DOHH2 (cell line): ENCODE data around the gene PRRT2.

Experiments
- CTCF ChIP-seq: fragments of 200-600 bp; sonication (generic); IDR thresholded peaks from one replicate; pipeline ENCODE4 v1.5.1; 2014; ENCODE audit warnings: antibody characterized with exemption, mild to moderate bottlenecking, low read depth, low read length; ENCODE audit not compliant: poor library complexity, severe bottlenecking
- EZH2phosphoT487 ChIP-seq: fragments of 200-600 bp; sonication (generic); IDR thresholded peaks from 2 replicates; pipeline ENCODE4 v1.6.1; 2017; ENCODE audit warnings: borderline replicate concordance, mild to moderate bottlenecking, antibody characterized with exemption, low read length, moderate library complexity, mixed read lengths

GRCh38 chr16:29811170-29811895 lies 660 bp upstream of the PRRT2 start:
- no peak for TF ChIP-seq CTCF
- no peak for TF ChIP-seq EZH2phosphoT487
